ENCODE data around the gene GDF9. TPM values are rescaled to one million over a fixed set of nuclear protein-coding genes. Genes with fewer than 3 reads are reported as not detected.

GDF9 gene
- total RNA-seq, 1 experiment from 2014 or later = 0.24 TPM

DNA sequence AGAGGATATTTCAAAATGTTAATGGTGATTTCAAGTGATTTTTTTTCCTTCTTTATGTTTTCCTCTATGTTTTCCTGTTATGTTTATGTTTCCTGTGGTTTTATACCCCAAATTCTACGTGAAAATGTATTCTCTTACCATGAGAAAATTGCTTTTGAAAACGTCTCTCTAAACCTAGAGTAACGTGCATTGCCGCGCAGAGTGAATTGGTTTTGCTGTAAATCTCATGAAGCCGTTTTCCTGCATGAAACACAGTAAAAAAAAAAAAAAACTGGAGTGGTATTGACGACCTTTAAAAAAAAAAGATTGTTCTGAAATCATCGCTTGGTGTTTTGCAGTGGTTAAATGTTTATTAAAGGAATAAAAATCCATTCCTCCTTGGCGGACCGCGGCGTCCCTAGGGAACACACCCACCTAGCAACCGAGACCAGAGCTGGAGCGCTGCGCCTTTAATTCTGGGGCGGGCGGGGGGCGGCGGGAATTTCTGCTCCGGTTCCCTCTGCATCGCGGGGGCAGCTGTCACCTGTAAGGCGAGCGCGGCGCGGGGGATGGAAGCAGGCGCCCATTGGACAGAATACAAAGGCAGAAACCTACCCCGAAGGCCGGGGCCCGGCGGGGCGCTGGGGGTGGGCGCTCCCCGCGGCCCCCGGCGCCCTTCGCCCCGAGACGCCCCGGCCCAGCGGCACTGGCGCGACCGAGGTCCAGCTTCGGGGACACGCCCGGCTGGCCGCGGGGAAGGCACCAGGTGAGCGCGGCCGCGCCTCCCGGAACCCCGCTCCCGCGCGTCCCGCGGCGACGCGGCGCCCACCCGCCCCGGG, 53.3 kb downstream of the GDF9 start, which contains the start of gene SOWAHA:
SOWAHA (plus strand) TSS at position 522 of the 818 bp plus-strand sequence. CDS start 320 bp downstream, outside the sequence.
- H4K8ac ChIP-seq (replicated peaks; ENCODE audit: insufficient read length, low read depth, low read length) = no peak within 1 kb of the TSS
- H3K27me3 ChIP-seq (ENCODE audit: insufficient read depth, low read length) = peaks cover 32% of the 10 kb centered on the region
- no CpG with 5 or more reads among the region's 68 CpGs for WGBS (ENCODE audit: extremely low coverage, insufficient read length, low lambda C conversion rate)
- Mint-ChIP-seq H3K4me1 (peaks cover 4 to 14% of the 10 kb centered on the region in 2 experiments), H3K27ac (no peak within 1 kb of the TSS), H3K4me3 (peak within 1 kb of the TSS; percentile 54 to 79), H3K27me3 (ENCODE audit: low read depth) (peaks cover 81% of the 10 kb centered on the region), H3K36me3 (ENCODE audit: insufficient read depth in 1 of 3, low read depth in 3 of 3) (peaks cover 0 to 4% (median 0%) of the 10 kb centered on the region in 3 experiments; a peak in 3 of 7 replicates), H3K9me3 (peaks cover 0 to 4% of the 10 kb centered on the region in 2 experiments; a peak in 3 of 5 replicates)
- no peak within 1 kb of the TSS for H4K91ac ChIP-seq (ENCODE audit: insufficient read length, low read depth, low read length)
- H3T11ph ChIP-seq (ENCODE audit: low read length) = no peak within 1 kb of the TSS
- no peak within 1 kb of the TSS for H3K4ac ChIP-seq (ENCODE audit: low read depth, low read length)
- H3K79me1 ChIP-seq (ENCODE audit: insufficient read depth, low read depth, low read length, poor library complexity, severe bottlenecking) = no peaks in the 10 kb centered on the region
- H3K18ac ChIP-seq (ENCODE audit: insufficient read length, low read depth, low read length) = no peak within 1 kb of the TSS
- no peak within 1 kb of the TSS for H3K27ac ChIP-seq (ENCODE audit: insufficient read length, low read depth, low read length)
- H3K4me1 ChIP-seq (ENCODE audit: insufficient read depth, low read length) = no peaks in the 10 kb centered on the region
- H3K56ac ChIP-seq (ENCODE audit: insufficient read length, low read depth, low read length) = no peak within 1 kb of the TSS
- no peak within 1 kb of the TSS for H3K14ac ChIP-seq (ENCODE audit: insufficient read depth, low read length)
- H2BK20ac ChIP-seq (ENCODE audit: low read depth, low read length, poor library complexity, severe bottlenecking) = no peak within 1 kb of the TSS
- H2BK12ac ChIP-seq (ENCODE audit: insufficient read length, low read depth, low read length) = no peak within 1 kb of the TSS
- no peak within 1 kb of the TSS for H3K9ac ChIP-seq (ENCODE audit: extremely low read depth, insufficient read length, low read length)
- H2AFZ ChIP-seq (ENCODE audit: low read length) = no peak within 1 kb of the TSS
- H4K5ac ChIP-seq (ENCODE audit: insufficient read length, low read depth, low read length) = no peak within 1 kb of the TSS
- H3K79me2 ChIP-seq (ENCODE audit: insufficient read depth, low read length) = no peaks in the 10 kb centered on the region
- no peak within 1 kb of the TSS for H2BK120ac ChIP-seq (ENCODE audit: low read depth, low read length, poor library complexity, severe bottlenecking)
- no peaks in the 10 kb centered on the region for H3K23me2 ChIP-seq (ENCODE audit: insufficient read length, low read depth, low read length, poor library complexity, severe bottlenecking)
- peak; percentile 55 for DNase-seq
- H2BK5ac ChIP-seq (ENCODE audit: insufficient read length, low read length) = no peak within 1 kb of the TSS
- H3K9me3 ChIP-seq (ENCODE audit: control insufficient read depth, low read depth, low read length) = no peaks in the 10 kb centered on the region
- peak within 1 kb of the TSS; percentile 15 for H3K4me2 ChIP-seq (ENCODE audit: insufficient read depth, insufficient read length, low read length)
- H2AK5ac ChIP-seq (ENCODE audit: insufficient read length, low read length) = no peak within 1 kb of the TSS
- H4K20me1 ChIP-seq (ENCODE audit: control insufficient read depth, insufficient read depth, insufficient read length) = no peaks in the 10 kb centered on the region
- H3K23ac ChIP-seq (ENCODE audit: insufficient read length, low read depth, low read length) = no peak within 1 kb of the TSS
- TF ChIP-seq, protein P1, sequence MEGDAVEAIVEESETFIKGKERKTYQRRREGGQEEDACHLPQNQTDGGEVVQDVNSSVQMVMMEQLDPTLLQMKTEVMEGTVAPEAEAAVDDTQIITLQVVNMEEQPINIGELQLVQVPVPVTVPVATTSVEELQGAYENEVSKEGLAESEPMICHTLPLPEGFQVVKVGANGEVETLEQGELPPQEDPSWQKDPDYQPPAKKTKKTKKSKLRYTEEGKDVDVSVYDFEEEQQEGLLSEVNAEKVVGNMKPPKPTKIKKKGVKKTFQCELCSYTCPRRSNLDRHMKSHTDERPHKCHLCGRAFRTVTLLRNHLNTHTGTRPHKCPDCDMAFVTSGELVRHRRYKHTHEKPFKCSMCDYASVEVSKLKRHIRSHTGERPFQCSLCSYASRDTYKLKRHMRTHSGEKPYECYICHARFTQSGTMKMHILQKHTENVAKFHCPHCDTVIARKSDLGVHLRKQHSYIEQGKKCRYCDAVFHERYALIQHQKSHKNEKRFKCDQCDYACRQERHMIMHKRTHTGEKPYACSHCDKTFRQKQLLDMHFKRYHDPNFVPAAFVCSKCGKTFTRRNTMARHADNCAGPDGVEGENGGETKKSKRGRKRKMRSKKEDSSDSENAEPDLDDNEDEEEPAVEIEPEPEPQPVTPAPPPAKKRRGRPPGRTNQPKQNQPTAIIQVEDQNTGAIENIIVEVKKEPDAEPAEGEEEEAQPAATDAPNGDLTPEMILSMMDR (conservative IDR thresholded peaks at IDR 0.05) = no peak
- H2BK15ac ChIP-seq (ENCODE audit: low read depth, low read length) = no peak within 1 kb of the TSS
